Mucosa of descending colon (tissue), 3 donors: Measurements from ENCODE around the gene NARS2. TPM values are rescaled to one million over a fixed set of nuclear protein-coding genes. Genes with fewer than 3 reads are reported as not detected.

Source experiments
- ATAC-seq: fragments of 200-7000 bp; cut with Tn5 transposase; one replicate; pipeline ENCODE4 v1.9.1; 2020; ENCODE audit warnings: mild to moderate bottlenecking, moderate library complexity
- DNase-seq, 3 donors: peaks; one replicate each; pipeline ENCODE4 v3.0.0-alpha.2; 2020
- H3K36me3 ChIP-seq: fragments of 200-600 bp; one replicate; pipeline ENCODE4 v1.8.0; 2021; ENCODE audit warnings: low read depth, mild to moderate bottlenecking
- H3K4me1 ChIP-seq: fragments of 200-600 bp; one replicate; pipeline ENCODE4 v1.8.0; 2021; ENCODE audit warnings: low read depth, mild to moderate bottlenecking
- H3K4me3 ChIP-seq: fragments of 200-600 bp; one replicate; pipeline ENCODE4 v1.8.0; 2021; ENCODE audit warnings: mild to moderate bottlenecking
- H3K9me3 ChIP-seq: fragments of 200-600 bp; one replicate; pipeline ENCODE4 v1.8.0; 2021; ENCODE audit warnings: mild to moderate bottlenecking
- intact Hi-C, 2 donors: fragments of 100-400 bp; cut with DNase I in 1 of 2; cut with micrococcal nuclease in 1 of 2; formaldehyde crosslinking; loops; one replicate each; pipeline versions ENCODE4 v1.11.0 to v1.11.1; 2022; cut with DNase I, micrococcal nuclease
- total RNA-seq, 3 donors: library from RNA; stranded (reverse); fragmentation: NEBNext Ultra II Directional in 2 of 3; extraction: Animal tissue kit (Norgen Biotek cat#: 25700) in 2 of 3; gene quantifications; one replicate each; pipeline versions ENCODE4 v1.2.1 to v1.2.4, GENCODE V29; 2021 to 2023
- TF ChIP-seq, protein P1 (sequence below): fragments of 200-600 bp; IDR thresholded peaks from one replicate; pipeline ENCODE4 v1.8.0; 2022; ENCODE audit warnings: antibody characterized with exemption, mild to moderate bottlenecking
- donor health status: DM: no; HTN: no; CAD: no; lungs with moderate emphysema.
- donor health status: DM: no; HTN: no; CAD: no.
- donor health status: DM: no; HTN: yes; CAD: no.

Gene NARS2
- total RNA-seq, 3 donors from 2014 or later, result 13.1 to 14.0 (median 13.2) TPM

GRCh38 chr11:78595436-78596130 is 20.9 kb upstream of the NARS2 start:
- Histone ChIP-seq H3K36me3 (no peaks in the 10 kb centered on the region), H3K9me3 (no peaks in the 10 kb centered on the region), H3K4me3 (no peak overlapping the region), H3K4me1 (no peaks in the 10 kb centered on the region)
- intact Hi-C loops, result no loop called here
- DNase-seq (no peak), ATAC-seq (no peak)
- TF ChIP-seq, protein P1, sequence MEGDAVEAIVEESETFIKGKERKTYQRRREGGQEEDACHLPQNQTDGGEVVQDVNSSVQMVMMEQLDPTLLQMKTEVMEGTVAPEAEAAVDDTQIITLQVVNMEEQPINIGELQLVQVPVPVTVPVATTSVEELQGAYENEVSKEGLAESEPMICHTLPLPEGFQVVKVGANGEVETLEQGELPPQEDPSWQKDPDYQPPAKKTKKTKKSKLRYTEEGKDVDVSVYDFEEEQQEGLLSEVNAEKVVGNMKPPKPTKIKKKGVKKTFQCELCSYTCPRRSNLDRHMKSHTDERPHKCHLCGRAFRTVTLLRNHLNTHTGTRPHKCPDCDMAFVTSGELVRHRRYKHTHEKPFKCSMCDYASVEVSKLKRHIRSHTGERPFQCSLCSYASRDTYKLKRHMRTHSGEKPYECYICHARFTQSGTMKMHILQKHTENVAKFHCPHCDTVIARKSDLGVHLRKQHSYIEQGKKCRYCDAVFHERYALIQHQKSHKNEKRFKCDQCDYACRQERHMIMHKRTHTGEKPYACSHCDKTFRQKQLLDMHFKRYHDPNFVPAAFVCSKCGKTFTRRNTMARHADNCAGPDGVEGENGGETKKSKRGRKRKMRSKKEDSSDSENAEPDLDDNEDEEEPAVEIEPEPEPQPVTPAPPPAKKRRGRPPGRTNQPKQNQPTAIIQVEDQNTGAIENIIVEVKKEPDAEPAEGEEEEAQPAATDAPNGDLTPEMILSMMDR, result no peak

DNA sequence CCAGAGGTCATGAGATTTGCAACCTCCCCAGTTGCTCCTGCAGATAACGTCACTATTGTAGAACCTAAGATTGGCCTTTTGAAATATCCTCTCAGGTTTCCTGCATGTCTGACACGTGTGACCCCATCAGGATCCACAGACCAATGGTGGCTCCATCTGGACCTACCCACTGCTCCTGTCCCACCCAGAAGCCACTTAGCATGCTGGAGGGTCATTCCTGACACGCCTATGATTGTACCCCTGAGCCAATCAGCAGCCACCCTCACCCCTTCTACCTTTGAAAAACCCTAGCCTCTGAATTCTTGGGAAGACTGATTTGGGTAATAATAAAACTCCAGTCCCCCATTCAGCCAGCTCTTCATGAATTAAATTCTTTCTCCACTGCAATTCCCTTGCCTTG is 20.1 kb upstream of the NARS2 start:
- ATAC-seq (no peak), DNase-seq (no peak)
- TF ChIP-seq, protein P1, result no peak
- Histone ChIP-seq H3K4me1 (no peaks in the 10 kb centered on the region), H3K9me3 (no peaks in the 10 kb centered on the region), H3K36me3 (no peaks in the 10 kb centered on the region), H3K4me3 (no peak overlapping the region)
- intact Hi-C loops, result no loop called here

- no peak overlapping the region for H3K4me3 ChIP-seq
- peaks cover 15% of the 10 kb centered on the region for H3K9me3 ChIP-seq
- ATAC-seq (no peak), DNase-seq (no peak)
- intact Hi-C loops, result no loop called here
- TF ChIP-seq, protein P1, result no peak
- H3K36me3 ChIP-seq, result no peaks in the 10 kb centered on the region
- no peaks in the 10 kb centered on the region for H3K4me1 ChIP-seq
Measured at GRCh38 chr11:78588517-78588916, 13.9 kb upstream of the NARS2 start.

- intact Hi-C loops, result no loop called here
- DNase-seq (no peak), ATAC-seq (no peak)
- Histone ChIP-seq H3K9me3 (peaks cover 21% of the 10 kb centered on the region), H3K4me3 (no peak overlapping the region), H3K4me1 (no peaks in the 10 kb centered on the region), H3K36me3 (no peaks in the 10 kb centered on the region)
- TF ChIP-seq, protein P1, result no peak
Measured at GRCh38 chr11:78587446-78587845, 12.8 kb upstream of the NARS2 start.

DNA sequence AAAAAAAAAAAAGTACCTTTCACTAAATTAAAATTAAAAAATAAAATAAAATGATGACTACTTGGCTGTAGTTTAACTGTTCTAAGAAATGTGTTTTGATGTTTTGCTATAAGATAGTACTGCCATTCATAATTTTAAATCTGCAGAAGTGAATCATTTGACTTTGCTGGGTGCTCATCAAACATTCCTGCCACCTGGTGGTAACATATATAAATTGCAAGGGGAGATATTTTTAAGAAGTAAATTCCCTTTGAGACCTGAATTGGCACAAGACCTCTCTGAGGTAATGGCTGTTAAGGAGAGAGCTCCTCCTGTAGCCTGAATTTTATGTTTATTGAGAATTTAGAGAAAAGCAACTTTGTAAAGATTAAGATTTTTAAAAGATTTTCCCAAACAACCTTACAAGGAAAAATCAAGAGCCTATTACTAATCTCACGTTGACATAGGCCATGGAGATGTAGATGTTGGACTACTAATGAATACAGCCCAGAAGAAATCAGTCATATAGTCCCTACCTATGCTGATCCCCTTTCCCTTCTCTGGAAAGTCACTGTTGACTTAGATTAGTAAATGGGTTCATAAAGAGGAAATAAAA is 11.9 kb upstream of the NARS2 start:
- Histone ChIP-seq H3K4me3 (no peak overlapping the region), H3K9me3 (peaks cover 24% of the 10 kb centered on the region), H3K36me3 (no peaks in the 10 kb centered on the region), H3K4me1 (no peaks in the 10 kb centered on the region)
- TF ChIP-seq, protein P1, result peak; percentile 35
- DNase-seq (no peak), ATAC-seq (peak; percentile 38)
- intact Hi-C loops, result no loop called here
